Stomach (tissue), 9 donors: ENCODE results near the gene ANG. TPM values are rescaled to one million over a fixed set of nuclear protein-coding genes. Genes with fewer than 3 reads are reported as not detected.

ENCODE experiments used
- DNase-seq, 2 donors: peaks; one replicate each; pipeline versions ENCODE4 v3.0.0 to v3.0.0-alpha.2; 2013 to 2019
- H3K27ac ChIP-seq, 5 donors: fragments of 200-600 bp in 4 of 5; sonication (generic) in 4 of 5; one replicate each; pipeline ENCODE4 v1.5.1; 2013 to 2019; ENCODE audit warnings: mild to moderate bottlenecking in 1 of 5, moderate library complexity in 1 of 5
- H3K27me3 ChIP-seq, 3 donors: fragments of 200-600 bp; sonication (generic); one replicate each; pipeline ENCODE4 v1.5.1; 2017 to 2019; ENCODE audit warnings: mixed run types in 1 of 3
- H3K36me3 ChIP-seq, 4 donors: fragments of 200-600 bp; sonication (generic); 1 replicate in 3 of 4; 2 replicates in 1 of 4; pipeline ENCODE4 v1.5.1; 2016 to 2019
- H3K4me1 ChIP-seq, 4 donors: fragments of 200-600 bp; sonication (generic); one replicate each; pipeline ENCODE4 v1.5.1; 2016 to 2019
- H3K4me3 ChIP-seq, 4 donors: fragments of 200-600 bp; sonication (generic) in 3 of 4; one replicate each; pipeline ENCODE4 v1.5.1; 2016 to 2019; ENCODE audit warnings: mild to moderate bottlenecking in 1 of 4
- H3K9me3 ChIP-seq, 4 donors: fragments of 200-600 bp; sonication (generic); one replicate each; pipeline ENCODE4 v1.5.1; 2016 to 2019
- EP300 ChIP-seq: sonication (generic); formaldehyde crosslinking; IDR thresholded peaks from one replicate; pipeline ENCODE4 v1.6.1; 2017; ENCODE audit warnings: antibody characterized with exemption
- POLR2A ChIP-seq, 4 donors: fragments of 450-650 bp; IDR thresholded peaks; one replicate each; pipeline ENCODE4 v1.6.1; 2016; ENCODE audit warnings: antibody characterized with exemption in 4 of 4, control low read depth in 2 of 4, mild to moderate bottlenecking in 1 of 4, moderate library complexity in 1 of 4
- POLR2AphosphoS5 ChIP-seq, 3 donors: sonication (generic); formaldehyde crosslinking; IDR thresholded peaks; one replicate each; pipeline ENCODE4 v1.6.1; 2016; ENCODE audit warnings: antibody characterized with exemption in 3 of 3
- WGBS, 5 donors: extraction: QIAGEN DNeasy Blood & Tissue Kit in 3 of 5; methylation state at CpG; one replicate each; pipeline versions ENCODE4 v1.1.5 to v1.1.7; 2013 to 2018; 5-methylcytosine and 5-hydroxymethylcytosine counted together
- intact Hi-C: fragments of 100-400 bp; cut with DNase I; formaldehyde crosslinking; loops from one replicate; pipeline ENCODE4 v1.15.1; 2023; ENCODE audit warnings: low total_unique reads
- polyA plus RNA-seq, 3 donors: library from polyadenylated mRNA; stranded (reverse); fragments of 200-250 nt; gene quantifications; one replicate each; pipeline ENCODE4 v1.2.3, GENCODE V29; 2013
- total RNA-seq, 5 donors: library from RNA; depleted of rRNA; stranded (reverse); fragments of >200 nt; gene quantifications; one replicate each; pipeline versions ENCODE4 v1.1.0 to v1.2.3, GENCODE V29; 2014 to 2016
- TF ChIP-seq, protein P1 (sequence below), 7 experiments: fragments of 450-650 bp in 4 of 7; fragments of 200-600 bp in 3 of 7; sonication (generic) in 3 of 7; IDR thresholded peaks; one replicate each; pipeline ENCODE4 v1.5.1; 2016 to 2019; ENCODE audit warnings: antibody characterized with exemption in 7 of 7, control low read depth in 2 of 7, mild to moderate bottlenecking in 1 of 7
- donor health status: healthy with polysubstance abuse.
- donor health status: Bipolar disorder and iron deficiency.
- donor health status: healthy.

Gene ANG
- total and polyA plus RNA-seq, 8 donors: 0.58 to 46.1 (median 31.3) TPM

DNA sequence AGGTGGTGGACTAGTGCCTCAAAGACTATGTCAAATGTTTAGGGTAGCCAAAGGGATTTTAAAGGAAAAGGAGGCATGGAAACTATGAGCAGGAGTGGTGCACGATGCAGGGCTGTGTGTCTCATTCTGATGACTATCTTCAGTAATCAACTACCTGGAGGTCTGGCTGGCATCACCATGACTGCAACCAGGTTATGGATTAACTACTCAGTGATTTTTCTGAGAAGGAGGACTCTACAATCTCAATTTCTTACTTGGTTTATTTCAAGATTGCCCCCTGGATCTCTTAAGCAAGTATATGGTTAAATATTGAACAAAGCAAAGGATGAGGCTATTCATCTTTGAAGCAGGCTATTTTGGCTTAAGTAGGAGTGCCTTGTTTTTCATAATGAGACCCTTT lies 38.0 kb downstream of the ANG start:
- DNase-seq: no peak
- 36 to 67% (median 57%) methylated on average over 1 of the region's 1 CpG for WGBS, 5 donors
- H3K36me3 ChIP-seq: no peaks in the 10 kb centered on the region
- no peak for TF ChIP-seq POLR2AphosphoS5 (IDR thresholded peaks at IDR 0.05)
- peak overlapping the region in 2 of 5 donors; percentile 16 to 50 for H3K27ac ChIP-seq
- H3K27me3 ChIP-seq: peaks cover 0 to 16% (median 0%) of the 10 kb centered on the region in 3 donors
- H3K4me1 ChIP-seq: peaks cover 0 to 8% (median 4%) of the 10 kb centered on the region in 4 donors
- no peak overlapping the region for H3K4me3 ChIP-seq
- intact Hi-C loops: no loop called here
- H3K9me3 ChIP-seq: no peaks in the 10 kb centered on the region

DNA sequence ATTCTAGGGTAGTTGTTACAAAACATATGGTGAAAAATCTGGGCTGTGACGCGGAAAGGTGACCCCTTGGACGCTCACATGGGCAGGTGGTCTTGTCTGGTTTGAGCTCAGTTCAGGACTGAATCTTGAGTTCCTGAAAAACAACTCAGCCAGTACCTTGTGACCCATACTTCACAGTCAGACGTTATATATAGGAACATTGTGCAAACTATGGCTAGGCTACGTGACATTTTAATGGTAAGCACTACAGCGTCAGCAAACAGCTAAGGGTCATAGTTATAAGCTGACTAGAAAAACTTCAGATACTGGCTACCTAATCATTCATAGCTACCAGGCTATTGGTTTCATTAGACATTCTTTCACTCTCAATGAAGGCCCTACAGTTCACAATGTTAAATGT lies 42.3 kb downstream of the ANG start:
- Histone ChIP-seq H3K36me3 (no peaks in the 10 kb centered on the region), H3K27ac (no peak overlapping the region), H3K27me3 (no peaks in the 10 kb centered on the region), H3K9me3 (no peaks in the 10 kb centered on the region), H3K4me1 (peaks cover 0 to 8% (median 4%) of the 10 kb centered on the region in 4 donors), H3K4me3 (no peak overlapping the region)
- WGBS, 5 donors: 67 to 82% (median 71%) methylated on average over 6 of the region's 6 CpGs
- TF ChIP-seq, protein P1, sequence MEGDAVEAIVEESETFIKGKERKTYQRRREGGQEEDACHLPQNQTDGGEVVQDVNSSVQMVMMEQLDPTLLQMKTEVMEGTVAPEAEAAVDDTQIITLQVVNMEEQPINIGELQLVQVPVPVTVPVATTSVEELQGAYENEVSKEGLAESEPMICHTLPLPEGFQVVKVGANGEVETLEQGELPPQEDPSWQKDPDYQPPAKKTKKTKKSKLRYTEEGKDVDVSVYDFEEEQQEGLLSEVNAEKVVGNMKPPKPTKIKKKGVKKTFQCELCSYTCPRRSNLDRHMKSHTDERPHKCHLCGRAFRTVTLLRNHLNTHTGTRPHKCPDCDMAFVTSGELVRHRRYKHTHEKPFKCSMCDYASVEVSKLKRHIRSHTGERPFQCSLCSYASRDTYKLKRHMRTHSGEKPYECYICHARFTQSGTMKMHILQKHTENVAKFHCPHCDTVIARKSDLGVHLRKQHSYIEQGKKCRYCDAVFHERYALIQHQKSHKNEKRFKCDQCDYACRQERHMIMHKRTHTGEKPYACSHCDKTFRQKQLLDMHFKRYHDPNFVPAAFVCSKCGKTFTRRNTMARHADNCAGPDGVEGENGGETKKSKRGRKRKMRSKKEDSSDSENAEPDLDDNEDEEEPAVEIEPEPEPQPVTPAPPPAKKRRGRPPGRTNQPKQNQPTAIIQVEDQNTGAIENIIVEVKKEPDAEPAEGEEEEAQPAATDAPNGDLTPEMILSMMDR (IDR thresholded peaks at IDR 0.05): no peak
- TF ChIP-seq EP300 (no peak), POLR2AphosphoS5 (IDR thresholded peaks at IDR 0.05) (no peak), POLR2A (IDR thresholded peaks at IDR 0.05) (no peak)
- DNase-seq: no peak
- intact Hi-C loops: no loop called here

DNA sequence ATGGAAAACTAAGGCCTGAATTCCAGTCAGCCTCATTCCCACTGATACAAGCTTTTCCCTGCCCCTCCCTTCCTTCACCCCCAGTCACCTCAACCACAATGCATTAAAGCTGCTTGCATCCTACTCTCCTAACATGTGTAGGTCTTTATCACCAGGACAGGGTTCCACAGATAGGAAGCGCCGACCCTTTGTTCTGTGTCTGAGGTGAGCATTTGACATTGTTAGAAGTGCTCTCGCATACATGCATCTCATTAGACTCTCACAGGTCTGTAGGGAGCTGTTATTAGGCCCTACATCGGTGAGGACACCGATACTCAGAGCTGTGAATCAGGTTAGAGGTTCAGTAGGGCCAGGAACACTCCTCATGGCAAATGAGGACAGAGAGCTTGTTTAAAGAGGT lies 43.9 kb downstream of the ANG start:
- TF ChIP-seq, protein P1 (IDR thresholded peaks at IDR 0.05): no peak
- no peak for TF ChIP-seq POLR2A (IDR thresholded peaks at IDR 0.05)
- no peak for TF ChIP-seq POLR2AphosphoS5 (IDR thresholded peaks at IDR 0.05)
- H3K4me3 ChIP-seq: no peak overlapping the region
- no peaks in the 10 kb centered on the region for H3K9me3 ChIP-seq
- no peaks in the 10 kb centered on the region for H3K27me3 ChIP-seq
- no peaks in the 10 kb centered on the region for H3K4me1 ChIP-seq
- peak overlapping the region in 1 of 5 donors; percentile 13 for H3K27ac ChIP-seq
- no peak for DNase-seq
- 84 to 93% (median 91%) methylated on average over 5 of the region's 5 CpGs for WGBS, 5 donors
- intact Hi-C loops: no loop called here
- H3K36me3 ChIP-seq: no peaks in the 10 kb centered on the region

DNA sequence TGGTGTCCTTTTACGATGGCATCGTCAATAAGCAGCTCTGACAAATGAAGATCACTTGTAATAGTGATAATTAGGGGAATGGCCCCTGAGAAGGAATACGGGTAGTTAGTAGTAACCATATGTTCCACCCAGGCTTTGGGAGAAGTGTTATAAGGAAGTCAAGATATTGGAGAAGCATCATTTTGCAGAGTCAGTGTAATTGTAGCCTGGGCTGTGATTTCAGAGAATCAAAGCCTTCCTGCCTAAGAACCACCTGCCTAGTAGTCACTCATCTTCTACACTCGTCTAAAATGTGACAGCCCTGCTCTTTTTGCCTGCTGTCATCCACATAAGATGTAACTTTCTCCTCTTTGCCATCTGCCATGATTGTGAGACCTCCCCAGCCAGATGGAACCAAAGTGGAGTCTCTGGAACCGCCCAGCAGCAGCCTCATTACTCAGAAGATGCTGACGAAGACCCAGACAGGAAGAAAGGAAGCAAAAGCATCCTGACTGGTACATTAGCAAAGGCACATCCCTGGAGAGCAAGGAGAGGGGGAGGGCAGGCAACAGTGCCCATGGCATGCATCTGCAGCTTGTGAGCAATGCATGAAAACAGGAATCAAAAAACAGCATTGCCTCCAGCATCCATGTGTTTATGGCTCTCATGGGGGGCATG lies 44.5 kb downstream of the ANG start:
- 62 to 81% (median 78%) methylated on average over 6 of the region's 6 CpGs for WGBS, 5 donors
- TF ChIP-seq POLR2A (IDR thresholded peaks at IDR 0.05) (no peak), POLR2AphosphoS5 (IDR thresholded peaks at IDR 0.05) (no peak), EP300 (no peak)
- TF ChIP-seq, protein P1 (IDR thresholded peaks at IDR 0.05): no peak
- H3K4me3 ChIP-seq: no peak overlapping the region
- H3K4me1 ChIP-seq: no peaks in the 10 kb centered on the region
- no peaks in the 10 kb centered on the region for H3K9me3 ChIP-seq
- H3K27me3 ChIP-seq: no peaks in the 10 kb centered on the region
- DNase-seq: no peak
- no peaks in the 10 kb centered on the region for H3K36me3 ChIP-seq
- intact Hi-C loops: no loop called here
- H3K27ac ChIP-seq: peak overlapping the region in 1 of 5 donors; percentile 13

DNA sequence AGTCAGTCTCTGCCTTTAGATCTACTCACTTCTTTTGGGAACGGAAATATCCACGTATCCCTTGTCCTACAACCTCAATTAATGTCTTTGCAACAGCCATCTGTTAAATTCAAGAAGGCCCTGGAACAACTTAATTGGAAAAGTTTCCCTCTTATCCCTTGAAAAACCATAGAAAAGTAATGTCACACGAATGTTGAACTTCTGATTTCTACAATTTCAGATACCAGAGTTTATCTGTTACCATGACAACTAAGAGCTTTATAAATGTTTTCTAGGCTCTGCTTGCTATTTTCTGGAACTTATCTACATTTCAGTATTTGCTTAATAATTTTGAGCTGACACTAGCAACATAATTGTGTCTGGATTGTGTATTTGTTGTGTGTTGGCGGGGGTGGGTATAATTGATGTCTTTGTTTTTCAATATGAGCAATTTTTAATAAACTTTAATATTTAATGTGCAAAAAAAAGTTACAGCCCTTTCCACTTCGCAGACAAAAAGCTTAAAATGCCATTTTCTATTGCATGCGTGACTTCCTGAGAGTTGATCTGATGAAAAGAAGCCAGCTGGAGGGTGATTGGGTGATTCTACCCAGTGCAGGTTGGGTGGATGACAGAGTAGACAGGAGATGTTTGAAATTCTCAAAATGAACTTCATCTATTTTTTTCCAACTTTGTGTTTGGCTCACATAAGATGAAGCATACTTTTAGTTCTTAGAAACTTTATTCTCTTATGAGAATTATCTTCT lies 45.3 kb downstream of the ANG start:
- Histone ChIP-seq H3K36me3 (no peaks in the 10 kb centered on the region), H3K9me3 (no peaks in the 10 kb centered on the region), H3K27ac (peak overlapping the region in 1 of 5 donors; percentile 7), H3K27me3 (no peaks in the 10 kb centered on the region), H3K4me3 (no peak overlapping the region), H3K4me1 (no peaks in the 10 kb centered on the region)
- TF ChIP-seq POLR2A (IDR thresholded peaks at IDR 0.05) (no peak), POLR2AphosphoS5 (IDR thresholded peaks at IDR 0.05) (no peak), EP300 (no peak)
- TF ChIP-seq, protein P1 (IDR thresholded peaks at IDR 0.05): no peak
- peak in 1 of 2 donors; percentile 15 for DNase-seq
- intact Hi-C loops: no loop called here
- 46 to 62% (median 50%) methylated on average over 6 of the region's 6 CpGs for WGBS, 5 donors
